HCT116 (cell line): ENCODE measurements around the gene SLC12A3. TPM values are rescaled to one million over a fixed set of nuclear protein-coding genes. Genes with fewer than 3 reads are reported as not detected.

Source experiments
- ATAC-seq: fragments of 200-7000 bp; cut with Tn5 transposase; 2 replicates; pipeline ENCODE4 v1.9.1; 2020; ENCODE audit warnings: mild to moderate bottlenecking, moderate library complexity
- BruUV-seq: library from RNA; stranded (reverse); fragments of 400-500 nt; replicated peaks from 2 replicates; lab custom pipeline; 2021; lab: Mats Ljungman, UMichigan
- CTCF ChIA-PET: fragments of 300-600 bp; sonication (Branson Sonifier 250); formaldehyde crosslinking; loops from one replicate; lab custom pipeline; 2021; ENCODE audit warnings: antibody characterized with exemption; lab: Charles Lee
- POLR2A ChIA-PET: fragments of 300-600, 350-600 bp; sonication (Branson Sonifier 250); formaldehyde crosslinking; loops from one replicate; lab custom pipeline; 2021; ENCODE audit warnings: antibody characterized with exemption; lab: Charles Lee
- RAD21 ChIA-PET, 2 experiments: fragments of 300-600 bp; sonication (Branson Sonifier 250); formaldehyde crosslinking; loops; one replicate each; lab custom pipeline; 2023; ENCODE audit warnings: low total read pairs in 2 of 2; ENCODE audit not compliant: uncharacterized antibody in 2 of 2, unreplicated experiment in 2 of 2, low non-redundant PET in 1 of 2; lab: Charles Lee
- DNase-seq: peaks from one replicate; pipeline ENCODE4 v3.0.0-alpha.2; 2010; ENCODE audit warnings: low read depth, low spot score
- H2AFZ ChIP-seq: fragments of 200-600 bp; shearing (Covaris generic), sonication (generic); 2 replicates; pipeline ENCODE4 v1.6.1; 2017; ENCODE audit warnings: low read depth, mixed run types, mixed read lengths, antibody characterized with exemption, low read length; ENCODE audit not compliant: poor library complexity, severe bottlenecking
- H3K27ac ChIP-seq: 2 replicates; pipeline ENCODE4 v1.5.1; 2012; ENCODE audit warnings: low read depth, low read length
- H3K27me3 ChIP-seq: fragments of 200-600 bp; sonication (generic); 2 replicates; pipeline ENCODE4 v1.6.1; 2016; ENCODE audit warnings: mixed run types, low read length, mixed read lengths; ENCODE audit not compliant: insufficient read depth
- H3K36me3 ChIP-seq, 2 experiments: fragments of 200-500 bp in 1 of 2; fragments of 200-600 bp in 1 of 2; sonication (Bioruptor generic) in 1 of 2; sonication (generic) in 1 of 2; 2 replicates each; pipeline versions ENCODE4 v1.5.1 to v1.6.1; 2014 to 2016; ENCODE audit warnings: low read length in 2 of 2, inconsistent platforms in 1 of 2, mixed read lengths in 1 of 2, mixed run types in 1 of 2; ENCODE audit not compliant: insufficient read depth in 2 of 2, control insufficient read depth in 1 of 2
- H3K4me1 ChIP-seq, 2 experiments: fragments of 200-600 bp in 1 of 2; sonication (generic) in 1 of 2; 2 replicates each; pipeline versions ENCODE4 v1.5.1 to v1.6.1; 2012 to 2017; ENCODE audit warnings: low read length in 2 of 2, inconsistent platforms in 1 of 2, mild to moderate bottlenecking in 1 of 2, mixed read lengths in 1 of 2, mixed run types in 1 of 2, moderate library complexity in 1 of 2; ENCODE audit not compliant: insufficient read depth in 2 of 2, control insufficient read depth in 1 of 2
- H3K4me2 ChIP-seq: fragments of 200-600 bp; sonication (generic); 2 replicates; pipeline ENCODE4 v1.6.1; 2017; ENCODE audit warnings: mixed run types, low read length, mixed read lengths
- H3K4me3 ChIP-seq, 2 experiments: fragments of 200-600 bp in 1 of 2; sonication (generic) in 1 of 2; replicated peaks in 1 of 2; 2 replicates each; pipeline ENCODE4 v1.5.1; 2011 to 2016; ENCODE audit warnings: low read length in 2 of 2, control low read depth in 1 of 2, low read depth in 1 of 2, mild to moderate bottlenecking in 1 of 2, mixed read lengths in 1 of 2, mixed run types in 1 of 2
- H3K79me2 ChIP-seq: fragments of 200-600 bp; sonication (generic); 2 replicates; pipeline ENCODE4 v1.6.1; 2017; ENCODE audit warnings: mild to moderate bottlenecking, mixed run types, low read length, moderate library complexity, mixed read lengths; ENCODE audit not compliant: insufficient read depth
- H3K9ac ChIP-seq: fragments of 200-600 bp; sonication (generic); 2 replicates; pipeline ENCODE4 v1.6.1; 2016; ENCODE audit warnings: low read length, mixed read lengths
- H3K9me2 ChIP-seq: fragments of 200-600 bp; sonication (generic), shearing (Covaris generic); 2 replicates; pipeline ENCODE4 v1.6.1; 2017; ENCODE audit warnings: mixed run types, mild to moderate bottlenecking, moderate library complexity; ENCODE audit not compliant: insufficient read depth
- H3K9me3 ChIP-seq, 2 experiments: fragments of 200-500 bp in 1 of 2; fragments of 200-600 bp in 1 of 2; sonication (Bioruptor generic) in 1 of 2; sonication (generic) in 1 of 2; 2 replicates each; pipeline ENCODE4 v1.6.1; 2014 to 2017; ENCODE audit warnings: low read length in 2 of 2, mixed read lengths in 2 of 2, inconsistent platforms in 1 of 2, low read depth in 1 of 2, mild to moderate bottlenecking in 1 of 2, mixed run types in 1 of 2, moderate library complexity in 1 of 2; ENCODE audit not compliant: control insufficient read depth in 1 of 2, insufficient read depth in 1 of 2
- H4K20me1 ChIP-seq: fragments of 200-600 bp; sonication (generic), shearing (Covaris generic); 2 replicates; pipeline ENCODE4 v1.6.1; 2017; ENCODE audit warnings: mixed run types, mild to moderate bottlenecking, moderate library complexity; ENCODE audit not compliant: insufficient read depth
- CTCF ChIP-seq, 3 experiments: fragments of 200-600 bp in 1 of 3; sonication (generic) in 1 of 3; IDR thresholded peaks in 2 of 3; conservative IDR thresholded peaks in 1 of 3; 2 replicates each; pipeline ENCODE4 v1.5.1; 2012 to 2017; ENCODE audit warnings: low read depth in 2 of 3, low read length in 2 of 3, antibody characterized with exemption in 1 of 3, borderline replicate concordance in 1 of 3, control low read depth in 1 of 3, mild to moderate bottlenecking in 1 of 3, mixed read lengths in 1 of 3, mixed run types in 1 of 3, moderate library complexity in 1 of 3; ENCODE audit not compliant: insufficient read depth in 1 of 3
- FOSL1 ChIP-seq: IDR thresholded peaks from 2 replicates; pipeline ENCODE4 v1.6.1; 2012; ENCODE audit warnings: low read depth
- JUND ChIP-seq: IDR thresholded peaks from 2 replicates; pipeline ENCODE4 v1.6.1; 2012
- POLR2AphosphoS5 ChIP-seq: IDR thresholded peaks from 2 replicates; pipeline ENCODE4 v1.6.1; 2011; ENCODE audit warnings: mild to moderate bottlenecking, low read depth, low read length, moderate library complexity
- RAD21 ChIP-seq: IDR thresholded peaks from 2 replicates; pipeline ENCODE4 v1.6.1; 2012; ENCODE audit warnings: low read depth, mild to moderate bottlenecking
- intact Hi-C: fragments of 100-400 bp; cut with micrococcal nuclease; formaldehyde crosslinking; loops from 2 replicates; pipeline ENCODE4 v1.10.0; 2022
- total RNA-seq: library from RNA; stranded (reverse); gene quantifications from one replicate; pipeline ENCODE4 v1.2.1, GENCODE V29; 2021; ENCODE audit not compliant: unreplicated experiment

Gene SLC12A3
- total RNA-seq, 1 experiment from 2014 or later = not detected

- Histone ChIP-seq H4K20me1 (no peaks in the 10 kb centered on the region), H3K36me3 (peaks cover 41 to 44% of the 10 kb centered on the region in 2 experiments), H3K9ac (no peak overlapping the region), H3K9me3 (no peaks in the 10 kb centered on the region), H3K4me3 (no peak overlapping the region), H3K4me1 (peaks cover 0 to 3% of the 10 kb centered on the region in 2 experiments; a peak in 1 of 4 replicates), H3K79me2 (no peaks in the 10 kb centered on the region), H3K27ac (no peak overlapping the region), H3K9me2 (no peaks in the 10 kb centered on the region), H3K4me2 (no peak overlapping the region), H2AFZ (no peak overlapping the region), H3K27me3 (no peaks in the 10 kb centered on the region)
- ChIA-PET POLR2A (interaction anchor here (1.5 to 4.4 kb wide), 2 partner anchors 9 to 13 kb away, joined by 4 to 25 read pairs; partner anchors contain the start of gene HERPUD1), CTCF (interaction anchor here (0.8 kb wide), 1 partner anchor 19 kb away, joined by 3 read pairs; no protein-coding TSS in a partner anchor), RAD21 (no interaction called here)
- 0 out of 2 replicates have a peak, but pooled peaks have one; percentile 13 for TF ChIP-seq JUND
- TF ChIP-seq RAD21 = no peak
- intact Hi-C loops = no loop called here
- BruUV-seq = no TSS peak
- no peak for DNase-seq
- 0 out of 2 replicates have a peak, but pooled peaks have one; percentile 19 for ATAC-seq
Measured at GRCh38 chr16:56944954-56945839, 80.2 kb downstream of the SLC12A3 start.

- Histone ChIP-seq H3K79me2 (no peaks in the 10 kb centered on the region), H3K4me3 (no peak overlapping the region), H3K36me3 (peaks cover 35 to 42% of the 10 kb centered on the region in 2 experiments), H3K4me2 (no peak overlapping the region), H3K9ac (no peak overlapping the region), H4K20me1 (no peaks in the 10 kb centered on the region), H3K4me1 (peaks cover 0 to 3% of the 10 kb centered on the region in 2 experiments; a peak in 1 of 4 replicates), H3K9me3 (no peaks in the 10 kb centered on the region), H3K27ac (no peak overlapping the region), H3K27me3 (no peaks in the 10 kb centered on the region), H2AFZ (no peak overlapping the region), H3K9me2 (no peaks in the 10 kb centered on the region)
- no peak for ATAC-seq
- TF ChIP-seq RAD21 = no peak
- TF ChIP-seq CTCF (IDR thresholded peaks at IDR 0.05 in 2 of 3, conservative IDR thresholded peaks at IDR 0.05 in 1 of 3; ENCODE audit: borderline replicate concordance in 1 of 3, insufficient read depth in 1 of 3, low read depth in 2 of 3, low read length in 2 of 3) = no peak
- no peak for TF ChIP-seq FOSL1
- no peak; the same call in 1 of the 2 replicates for TF ChIP-seq POLR2AphosphoS5
- CTCF ChIA-PET = interaction anchor here (0.8 kb wide), 1 partner anchor 18 kb away, joined by 3 read pairs; no protein-coding TSS in a partner anchor
- POLR2A ChIA-PET = interaction anchor here (1.5 to 4.4 kb wide), 2 partner anchors 9 to 14 kb away, joined by 4 to 25 read pairs; partner anchors contain the start of gene HERPUD1
- RAD21 ChIA-PET = no interaction called here
- intact Hi-C loops = no loop called here
- BruUV-seq = no TSS peak
- no peak for DNase-seq
Measured at GRCh38 chr16:56945847-56946527, 81.0 kb downstream of the SLC12A3 start.
